ENCODE data around the gene FGFBP2.

FGFBP2 gene

GRCh38 chr4:15963001-15963451 lies at the start of gene FGFBP2:
Gene FGFBP2 (minus strand): TSS chr4:15963175. CDS start chr4:15963129, 46 bp downstream.
- DNase-seq = peak in 1 of 2 donors; percentile 70

GRCh38 chr4:16011173-16011572 lies 48.2 kb upstream of the FGFBP2 start:
- DNase-seq = no peak

GRCh38 chr4:16009153-16009552 lies 46.2 kb upstream of the FGFBP2 start:
- DNase-seq = no peak

- DNase-seq = no peak
Observed at GRCh38 chr4:16007471-16008095, 44.6 kb upstream of the FGFBP2 start.

GRCh38 chr4:16006771-16007446 lies 43.9 kb upstream of the FGFBP2 start:
- no peak for DNase-seq

- no peak for DNase-seq
Observed at GRCh38 chr4:16005676-16006075, 42.7 kb upstream of the FGFBP2 start.

GRCh38 chr4:16001484-16001858 lies 38.5 kb upstream of the FGFBP2 start:
- peak; percentile 20 to 82 for DNase-seq

GRCh38 chr4:16000708-16001483 lies 37.9 kb upstream of the FGFBP2 start:
- no peak for DNase-seq

GRCh38 chr4:15996773-15997172 lies 33.8 kb upstream of the FGFBP2 start:
- no peak for DNase-seq

GRCh38 chr4:15995826-15996225 lies 32.9 kb upstream of the FGFBP2 start:
- DNase-seq = no peak

GRCh38 chr4:15992167-15992485 lies 29.2 kb upstream of the FGFBP2 start:
- DNase-seq = peak in 1 of 2 donors; percentile 3

- no peak for DNase-seq
Observed at GRCh38 chr4:15990570-15991285, 27.8 kb upstream of the FGFBP2 start.

- no peak for DNase-seq
Observed at GRCh38 chr4:15989424-15989823, 26.4 kb upstream of the FGFBP2 start.

- no peak for DNase-seq
Observed at GRCh38 chr4:15988222-15988621, 25.2 kb upstream of the FGFBP2 start.

GRCh38 chr4:15986907-15987306 lies 23.9 kb upstream of the FGFBP2 start:
- DNase-seq = no peak

GRCh38 chr4:15983610-15984009 lies 20.6 kb upstream of the FGFBP2 start:
- DNase-seq = no peak

- no peak for DNase-seq
Observed at GRCh38 chr4:15982842-15983524, 20.0 kb upstream of the FGFBP2 start.

GRCh38 chr4:15976456-15977447 lies 13.8 kb upstream of the FGFBP2 start:
- no peak for DNase-seq

GRCh38 chr4:15971068-15971801 lies 8.3 kb upstream of the FGFBP2 start:
- DNase-seq = no peak

GRCh38 chr4:15968551-15969300 lies 5.8 kb upstream of the FGFBP2 start:
- DNase-seq = no peak

Measured in bone marrow (tissue), 2 donors.